ENCODE measurements around the gene RNF144A.

DNA sequence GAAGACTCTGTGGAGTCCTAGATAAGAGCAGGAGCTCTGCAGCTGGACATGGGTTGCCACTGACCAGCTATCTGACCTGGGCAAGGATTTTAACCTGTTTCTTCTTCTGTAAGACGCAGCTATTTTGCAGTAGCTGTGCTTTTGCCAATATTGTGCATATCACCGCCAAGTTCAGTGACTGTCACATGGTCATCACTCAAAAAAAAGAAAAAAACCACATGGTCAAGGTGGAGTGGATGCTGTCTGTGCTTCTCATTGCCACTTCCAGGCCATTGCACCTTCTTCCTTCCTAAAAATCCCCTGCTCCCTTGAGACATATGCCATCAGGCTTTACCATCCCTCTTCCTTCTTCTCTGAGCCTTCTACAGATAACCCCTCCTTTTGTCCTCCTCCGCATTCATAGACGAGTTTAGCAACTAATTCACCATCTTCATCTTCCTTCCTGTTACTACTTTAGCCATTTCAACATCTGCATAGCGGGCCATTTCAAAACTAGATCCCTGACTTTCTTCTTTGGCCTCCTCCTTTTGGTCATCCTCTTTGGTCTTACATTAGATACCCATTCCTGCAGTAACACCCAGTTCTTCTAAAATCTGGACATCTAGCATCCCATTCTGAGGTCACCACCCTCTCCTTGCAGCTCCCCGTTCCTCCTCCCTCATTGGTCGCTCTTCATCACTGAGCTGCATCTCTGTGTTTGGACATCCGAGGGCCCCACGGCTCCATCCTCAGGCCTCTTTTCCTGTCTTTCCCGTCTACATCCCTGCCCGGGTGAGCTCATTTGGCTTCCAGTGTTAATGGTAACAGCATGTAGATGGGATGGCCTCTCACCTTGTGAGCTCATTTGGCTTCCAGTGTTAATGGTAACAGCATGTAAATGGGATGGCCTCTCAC is 17.8 kb downstream of the RNF144A start:
- TF ChIP-seq EP300 (IDR thresholded peaks at IDR 0.05; ENCODE audit: borderline replicate concordance) (no peak), MAX (IDR thresholded peaks at IDR 0.05) (no peak), TAF1 (IDR thresholded peaks at IDR 0.05; ENCODE audit: low read depth) (no peak), RAD21 (IDR thresholded peaks at IDR 0.05; ENCODE audit: low read depth) (no peak), YY1 (IDR thresholded peaks at IDR 0.05; ENCODE audit: low read depth) (no peak), CREB1 (IDR thresholded peaks at IDR 0.05; ENCODE audit: low read depth) (no peak), FOXM1 (IDR thresholded peaks at IDR 0.05; ENCODE audit: borderline replicate concordance, low read depth) (no peak), USF1 (IDR thresholded peaks at IDR 0.05) (no peak), CEBPB (IDR thresholded peaks at IDR 0.05) (no peak), TCF12 (IDR thresholded peaks at IDR 0.05; ENCODE audit: low read depth) (no peak)
- TF ChIP-seq, protein P1, sequence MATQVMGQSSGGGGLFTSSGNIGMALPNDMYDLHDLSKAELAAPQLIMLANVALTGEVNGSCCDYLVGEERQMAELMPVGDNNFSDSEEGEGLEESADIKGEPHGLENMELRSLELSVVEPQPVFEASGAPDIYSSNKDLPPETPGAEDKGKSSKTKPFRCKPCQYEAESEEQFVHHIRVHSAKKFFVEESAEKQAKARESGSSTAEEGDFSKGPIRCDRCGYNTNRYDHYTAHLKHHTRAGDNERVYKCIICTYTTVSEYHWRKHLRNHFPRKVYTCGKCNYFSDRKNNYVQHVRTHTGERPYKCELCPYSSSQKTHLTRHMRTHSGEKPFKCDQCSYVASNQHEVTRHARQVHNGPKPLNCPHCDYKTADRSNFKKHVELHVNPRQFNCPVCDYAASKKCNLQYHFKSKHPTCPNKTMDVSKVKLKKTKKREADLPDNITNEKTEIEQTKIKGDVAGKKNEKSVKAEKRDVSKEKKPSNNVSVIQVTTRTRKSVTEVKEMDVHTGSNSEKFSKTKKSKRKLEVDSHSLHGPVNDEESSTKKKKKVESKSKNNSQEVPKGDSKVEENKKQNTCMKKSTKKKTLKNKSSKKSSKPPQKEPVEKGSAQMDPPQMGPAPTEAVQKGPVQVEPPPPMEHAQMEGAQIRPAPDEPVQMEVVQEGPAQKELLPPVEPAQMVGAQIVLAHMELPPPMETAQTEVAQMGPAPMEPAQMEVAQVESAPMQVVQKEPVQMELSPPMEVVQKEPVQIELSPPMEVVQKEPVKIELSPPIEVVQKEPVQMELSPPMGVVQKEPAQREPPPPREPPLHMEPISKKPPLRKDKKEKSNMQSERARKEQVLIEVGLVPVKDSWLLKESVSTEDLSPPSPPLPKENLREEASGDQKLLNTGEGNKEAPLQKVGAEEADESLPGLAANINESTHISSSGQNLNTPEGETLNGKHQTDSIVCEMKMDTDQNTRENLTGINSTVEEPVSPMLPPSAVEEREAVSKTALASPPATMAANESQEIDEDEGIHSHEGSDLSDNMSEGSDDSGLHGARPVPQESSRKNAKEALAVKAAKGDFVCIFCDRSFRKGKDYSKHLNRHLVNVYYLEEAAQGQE (IDR thresholded peaks at IDR 0.05; ENCODE audit: low read depth) = no peak

Data from Ishikawa (cell line).